IMR-90 (cell line): ENCODE measurements around the gene ZNF747. TPM values are rescaled to one million over a fixed set of nuclear protein-coding genes. Genes with fewer than 3 reads are reported as not detected.

Source experiments
- ATAC-seq: fragments of 200-7000 bp; cut with Tn5 transposase; 2 replicates; pipeline ENCODE4 v1.9.1; 2020; ENCODE audit warnings: low read depth, mild to moderate bottlenecking, moderate library complexity
- BruUV-seq: library from RNA; stranded (reverse); fragments of 400-500 nt; replicated peaks from 2 replicates; lab custom pipeline; 2021; lab: Mats Ljungman, UMichigan
- CTCF ChIA-PET: fragments of 300-600 bp; formaldehyde crosslinking; extraction: SDS; loops from one replicate; lab custom pipeline; 2021; ENCODE audit warnings: antibody characterized with exemption; lab: Yijun Ruan, JAX
- POLR2A ChIA-PET: fragments of 300-600 bp; sonication (Branson Sonifier 250); formaldehyde crosslinking; loops from one replicate; lab custom pipeline; 2022; ENCODE audit warnings: antibody characterized with exemption; ENCODE audit not compliant: unreplicated experiment; lab: Charles Lee
- DNase-seq: peaks from one replicate; pipeline ENCODE4 v3.0.0; 2013
- H2AFZ ChIP-seq: replicated peaks from 2 replicates; pipeline ENCODE3; 2013; ENCODE audit warnings: low read length, mild to moderate bottlenecking; ENCODE audit not compliant: poor library complexity
- H2AK5ac ChIP-seq: 2 replicates; pipeline ENCODE4 v1.6.1; 2013; ENCODE audit warnings: low read depth, low read length, inconsistent platforms
- H2AK9ac ChIP-seq: replicated peaks from 2 replicates; pipeline ENCODE3; 2013; ENCODE audit warnings: mild to moderate bottlenecking, low read depth, low read length, moderate library complexity; ENCODE audit not compliant: poor library complexity
- H2BK120ac ChIP-seq: 2 replicates; pipeline ENCODE4 v1.6.1; 2013; ENCODE audit warnings: low read depth, low read length, inconsistent platforms
- H2BK15ac ChIP-seq: 3 replicates; pipeline ENCODE4 v1.6.1; 2013; ENCODE audit warnings: low read depth, low read length, inconsistent platforms
- H2BK20ac ChIP-seq: 2 replicates; pipeline ENCODE4 v1.6.1; 2013; ENCODE audit warnings: low read depth, mild to moderate bottlenecking, inconsistent platforms, low read length, moderate library complexity
- H2BK5ac ChIP-seq: 2 replicates; pipeline ENCODE4 v1.6.1; 2013; ENCODE audit warnings: mild to moderate bottlenecking, low read depth, low read length, inconsistent platforms; ENCODE audit not compliant: poor library complexity, severe bottlenecking
- H3K14ac ChIP-seq: replicated peaks from 2 replicates; pipeline ENCODE4 v1.6.1; 2013; ENCODE audit warnings: low read depth, low read length, inconsistent platforms
- H3K18ac ChIP-seq: 2 replicates; pipeline ENCODE4 v1.6.1; 2013; ENCODE audit warnings: low read depth, low read length, control low read depth
- H3K23ac ChIP-seq: 2 replicates; pipeline ENCODE4 v1.6.1; 2013; ENCODE audit warnings: low read depth, low read length, inconsistent platforms
- H3K27ac ChIP-seq: 2 replicates; pipeline ENCODE4 v1.5.1; 2013; ENCODE audit warnings: mild to moderate bottlenecking, control low read depth, low read length; ENCODE audit not compliant: insufficient read depth
- H3K27me3 ChIP-seq: 2 replicates; pipeline ENCODE4 v1.6.1; 2013; ENCODE audit warnings: low read length; ENCODE audit not compliant: control insufficient read depth, insufficient read depth
- H3K36me3 ChIP-seq: 2 replicates; pipeline ENCODE4 v1.6.1; 2013; ENCODE audit warnings: low read length, mixed read lengths; ENCODE audit not compliant: control insufficient read depth, insufficient read depth
- H3K4ac ChIP-seq: 2 replicates; pipeline ENCODE4 v1.6.1; 2013; ENCODE audit warnings: low read depth, low read length, inconsistent platforms
- H3K4me1 ChIP-seq: 2 replicates; pipeline ENCODE4 v1.6.1; 2013; ENCODE audit warnings: low read length, mixed read lengths; ENCODE audit not compliant: control insufficient read depth, insufficient read depth
- H3K4me2 ChIP-seq: 2 replicates; pipeline ENCODE4 v1.6.1; 2013; ENCODE audit warnings: low read depth, mild to moderate bottlenecking, control low read depth, low read length, moderate library complexity
- H3K4me3 ChIP-seq: 2 replicates; pipeline ENCODE4 v1.5.1; 2013; ENCODE audit warnings: low read depth, mild to moderate bottlenecking, control low read depth, low read length, moderate library complexity; ENCODE audit not compliant: insufficient read depth
- H3K56ac ChIP-seq: 2 replicates; pipeline ENCODE4 v1.6.1; 2013; ENCODE audit warnings: low read length, inconsistent platforms; ENCODE audit not compliant: insufficient read depth; ENCODE audit errors: extremely low read depth
- H3K79me1 ChIP-seq, 2 experiments: 2 replicates each; pipeline ENCODE4 v1.6.1; 2013; ENCODE audit warnings: low read length in 2 of 2, inconsistent platforms in 1 of 2, low read depth in 1 of 2
- H3K9ac ChIP-seq: 2 replicates; pipeline ENCODE4 v1.6.1; 2013; ENCODE audit warnings: low read depth, low read length, control low read depth
- H3K9me1 ChIP-seq: 2 replicates; pipeline ENCODE4 v1.6.1; 2013; ENCODE audit warnings: low read length, inconsistent platforms; ENCODE audit not compliant: insufficient read depth
- H3K9me3 ChIP-seq: 2 replicates; pipeline ENCODE4 v1.6.1; 2013; ENCODE audit warnings: low read length; ENCODE audit not compliant: control insufficient read depth, insufficient read depth
- H4K20me1 ChIP-seq: 2 replicates; pipeline ENCODE4 v1.6.1; 2013; ENCODE audit warnings: low read length, inconsistent platforms; ENCODE audit not compliant: insufficient read depth
- H4K5ac ChIP-seq: 2 replicates; pipeline ENCODE4 v1.6.1; 2013; ENCODE audit warnings: mild to moderate bottlenecking, low read depth, low read length, control low read depth
- H4K8ac ChIP-seq, 2 experiments: 2 replicates each; pipeline ENCODE4 v1.6.1; 2013; ENCODE audit warnings: low read depth in 2 of 2, low read length in 2 of 2, control low read depth in 1 of 2, inconsistent platforms in 1 of 2
- H4K91ac ChIP-seq: 2 replicates; pipeline ENCODE4 v1.6.1; 2013; ENCODE audit warnings: low read depth, low read length, inconsistent platforms; ENCODE audit not compliant: insufficient read depth
- CTCF ChIP-seq: conservative IDR thresholded peaks from 2 replicates; pipeline ENCODE4 v1.5.1; 2012; ENCODE audit warnings: mild to moderate bottlenecking, low read depth, low read length, improper control_type of control experiment
- MAFK ChIP-seq: IDR thresholded peaks from 2 replicates; pipeline ENCODE4 v1.6.1; 2012; ENCODE audit warnings: low read depth, low read length, improper control_type of control experiment
- MXI1 ChIP-seq: IDR thresholded peaks from 2 replicates; pipeline ENCODE4 v1.6.1; 2012; ENCODE audit warnings: low read depth, mild to moderate bottlenecking, low read length, moderate library complexity, borderline replicate concordance
- NFE2L2 ChIP-seq: fragments of 150-350 bp; IDR thresholded peaks from 2 replicates; pipeline ENCODE4 v1.6.1; 2016; ENCODE audit warnings: low read depth, mild to moderate bottlenecking, low read length
- WGBS, 2 experiments: methylation state at CpG; one replicate each; pipeline versions ENCODE4 v1.1.5 to v1.1.7; 2013; ENCODE audit warnings: missing lambda C conversion rate in 2 of 2; ENCODE audit not compliant: insufficient read length in 1 of 2; ENCODE audit errors: extremely low coverage in 2 of 2; 5-methylcytosine and 5-hydroxymethylcytosine counted together
- dilution Hi-C: fragments of 300-500 bp; cut with HindIII; formaldehyde crosslinking; loops from one replicate; pipeline ENCODE4 v1.14.3; 2018; ENCODE audit warnings: low sequenced_read_pairs; ENCODE audit not compliant: unreplicated experiment
- in situ Hi-C: fragments of 300-500 bp; cut with MboI; formaldehyde crosslinking; loops from 3 replicates; pipeline ENCODE4 v1.14.3; 2019; ENCODE audit warnings: low sequenced_read_pairs, inconsistent platforms, mixed read lengths
- intact Hi-C: fragments of 100-400 bp; cut with micrococcal nuclease; formaldehyde crosslinking; loops from 2 replicates; pipeline ENCODE4 v1.10.0; 2022
- polyA plus RNA-seq, 3 experiments: library from polyadenylated mRNA; depleted of rRNA; stranded (reverse); fragments of >200 nt; gene quantifications; 2 replicates each; pipeline ENCODE4 v1.2.3, GENCODE V29; 2012; ENCODE audit warnings: low replicate concordance in 1 of 3
- total RNA-seq: library from RNA; depleted of rRNA; stranded (reverse); fragments of >200 nt; gene quantifications from 2 replicates; pipeline ENCODE4 v1.2.3, GENCODE V29; 2012

The ZNF747 gene
- total and polyA plus RNA-seq, 2 of the 4 experiments (the other 2 are of a cell fraction), result 2.0 to 2.9 TPM

GRCh38 chr16:30569746-30570635 lies 35.3 kb upstream of the ZNF747 start:
- Histone ChIP-seq H4K5ac (no peak overlapping the region; the same call in 1 of the 2 replicates), H2AFZ (peak overlapping the region; percentile 48), H3K4ac (peak overlapping the region; percentile 40; the same call in 1 of the 2 replicates), H3K9me1 (no peaks in the 10 kb centered on the region), H2BK120ac (no peak overlapping the region; the same call in 1 of the 2 replicates), H3K27me3 (peaks cover 6% of the 10 kb centered on the region; the same call in 1 of the 2 replicates), H3K9ac (no peak overlapping the region), H3K79me1 (peaks cover 5 to 19% of the 10 kb centered on the region in 2 experiments; a peak in 3 of 4 replicates), H4K8ac (peak overlapping the region; percentile 37 to 78; a peak in 2 of 4 replicates), H3K4me1 (peaks cover 9% of the 10 kb centered on the region), H3K56ac (no peak overlapping the region), H3K14ac (no peak overlapping the region), H2BK5ac (no peak overlapping the region), H2AK5ac (no peak overlapping the region), H3K4me2 (peak overlapping the region; percentile 18; the same call in 1 of the 2 replicates), H2BK15ac (no peak overlapping the region), H3K27ac (no peak overlapping the region), H3K18ac (no peak overlapping the region), H2AK9ac (peak overlapping the region; percentile 26), H4K20me1 (no peaks in the 10 kb centered on the region), H3K9me3 (no peaks in the 10 kb centered on the region), H3K4me3 (no peak overlapping the region), H2BK20ac (no peak overlapping the region), H4K91ac (no peak overlapping the region; the same call in 1 of the 2 replicates), H3K23ac (peak overlapping the region; percentile 48; the same call in 1 of the 2 replicates), H3K36me3 (no peaks in the 10 kb centered on the region)
- ATAC-seq (no peak), DNase-seq (no peak)
- in situ Hi-C loops (loop anchor here (5.0 kb wide), 1 partner anchor 33 kb away; no protein-coding TSS in a partner anchor), intact Hi-C loops (no loop called here), dilution Hi-C loops (no loop called here)
- TF ChIP-seq MAFK (no peak), NFE2L2 (no peak), MXI1 (no peak), CTCF (no peak)
- ChIA-PET POLR2A (no interaction called here), CTCF (interaction anchor here (1.0 kb wide), 1 partner anchor 40 kb away, joined by 3 read pairs; the partner anchor contains the start of gene ZNF689)
- 92% methylated on average over 30 of the region's 44 CpGs; no CpG with 5 or more reads in 1 of the 2 experiments for WGBS, 2 experiments
- BruUV-seq, result no TSS peak
